Left colon (tissue), 2 donors: ENCODE measurements around the gene LSM12. TPM values are rescaled to one million over a fixed set of nuclear protein-coding genes. Genes with fewer than 3 reads are reported as not detected.
A peak's percentile ranks its signal among the peaks of the same experiment; 100 is the strongest.
"Not testable (repeated sequence)": the region's sequence is repeated elsewhere in the genome, so short reads cannot be mapped to it uniquely, and the experiment has no call there.

Source experiments
- ATAC-seq: fragments of 200-7000 bp; cut with Tn5 transposase; one replicate; pipeline ENCODE4 v1.9.1; 2020; ENCODE audit warnings: mild to moderate bottlenecking, moderate library complexity
- DNase-seq, 2 donors: peaks; one replicate each; pipeline ENCODE4 v3.0.0-alpha.2; 2020
- intact Hi-C, 2 donors: fragments of 100-400 bp; cut with DNase I in 1 of 2; cut with micrococcal nuclease in 1 of 2; formaldehyde crosslinking; loops; one replicate each; pipeline versions ENCODE4 v1.11.2 to v1.14.0; 2022; cut with DNase I, micrococcal nuclease
- total RNA-seq, 2 donors: library from RNA; stranded (reverse); fragmentation: NEBNext Ultra II Directional; extraction: Animal tissue kit (Norgen Biotek cat#: 25700); gene quantifications; one replicate each; pipeline ENCODE4 v1.2.1, GENCODE V29; 2021
- donor health status: DM: no; HTN: no; CAD: no.
- donor health status: DM: yes; HTN: yes; CAD: no.

LSM12 gene
- total RNA-seq, 2 donors from 2014 or later, result 43.4 to 59.7 TPM

- DNase-seq, intact Hi-C loops, ATAC-seq: not testable (repeated sequence)
These were observed 45.2 kb downstream of the LSM12 start for GRCh38 chr17:44021227-44021626.

GRCh38 chr17:44014437-44015172, 51.9 kb downstream of the LSM12 start, which contains the start of gene TMEM101:
Gene TMEM101 (minus strand): TSS chr17:44014963. CDS start chr17:44014952, 11 bp downstream.
- DNase-seq, result peak; percentile 90 to 91
- intact Hi-C loops, result no loop called here
- peak; percentile 94 for ATAC-seq

GRCh38 chr17:44014133-44014436, 52.4 kb downstream of the LSM12 start:
- peak; percentile 5 for ATAC-seq
- intact Hi-C loops, result no loop called here
- peak in 1 of 2 donors; percentile 28 for DNase-seq

- ATAC-seq (no peak), DNase-seq (no peak)
- intact Hi-C loops, result no loop called here
These were observed 53.6 kb downstream of the LSM12 start for GRCh38 chr17:44012874-44013273.

- DNase-seq (no peak), ATAC-seq (no peak)
- intact Hi-C loops, result no loop called here
These were observed 54.1 kb downstream of the LSM12 start for GRCh38 chr17:44012391-44012790.

GRCh38 chr17:44011876-44012275, 54.6 kb downstream of the LSM12 start:
- ATAC-seq (no peak), DNase-seq (no peak)
- intact Hi-C loops, result no loop called here

GRCh38 chr17:44010966-44011647, 55.4 kb downstream of the LSM12 start:
- intact Hi-C loops, result no loop called here
- no peak for ATAC-seq
- no peak for DNase-seq

GRCh38 chr17:44008205-44008909, 58.1 kb downstream of the LSM12 start:
- intact Hi-C loops, result no loop called here
- DNase-seq (no peak), ATAC-seq (no peak)

- peak; percentile 44 to 52 for DNase-seq
- ATAC-seq, result peak; percentile 10
- intact Hi-C loops, result no loop called here
These were observed 58.9 kb downstream of the LSM12 start for GRCh38 chr17:44007346-44008204.

GRCh38 chr17:44006598-44007345, 59.7 kb downstream of the LSM12 start:
- peak; percentile 81 for ATAC-seq
- intact Hi-C loops, result no loop called here
- peak; percentile 100 for DNase-seq

- ATAC-seq (peak; percentile 2), DNase-seq (no peak)
- intact Hi-C loops, result no loop called here
These were observed 60.2 kb downstream of the LSM12 start for GRCh38 chr17:44006272-44006597.

- DNase-seq, result peak; percentile 71 to 77
- ATAC-seq, result peak; percentile 64
- intact Hi-C loops, result no loop called here
These were observed 60.8 kb downstream of the LSM12 start for GRCh38 chr17:44005527-44006271.

GRCh38 chr17:44004761-44005526, 61.5 kb downstream of the LSM12 start:
- DNase-seq (peak; percentile 62), ATAC-seq (peak; percentile 45)
- intact Hi-C loops, result no loop called here

GRCh38 chr17:44004077-44004760, 62.3 kb downstream of the LSM12 start, which contains the start of gene NAGS:
Gene NAGS (plus strand): TSS chr17:44004622. CDS start chr17:44004664, 42 bp downstream.
- DNase-seq, result peak; percentile 45 to 50
- no peak for ATAC-seq
- intact Hi-C loops, result no loop called here

GRCh38 chr17:44002141-44002848, 64.2 kb downstream of the LSM12 start:
- ATAC-seq, result no peak
- no peak for DNase-seq
- intact Hi-C loops, result no loop called here

- ATAC-seq (no peak), DNase-seq (no peak)
- intact Hi-C loops, result no loop called here
These were observed 65.0 kb downstream of the LSM12 start for GRCh38 chr17:44001461-44001920.
